ENCODE measurements around the gene OR8B8.

GRCh38 chr11:124483422-124483821 is 37.9 kb upstream of the OR8B8 start:
- TF ChIP-seq CTCF (IDR thresholded peaks at IDR 0.05; ENCODE audit: poor library complexity, severe bottlenecking) (no peak), TAF1 (IDR thresholded peaks at IDR 0.05; ENCODE audit: low read depth) (no peak), MXI1 (conservative IDR thresholded peaks at IDR 0.05; ENCODE audit: poor library complexity, severe bottlenecking) (no peak), EP300 (conservative IDR thresholded peaks at IDR 0.05; ENCODE audit: poor library complexity, severe bottlenecking) (no peak), POLR2AphosphoS5 (IDR thresholded peaks at IDR 0.05) (no peak), EZH2 (IDR thresholded peaks at IDR 0.05; ENCODE audit: borderline replicate concordance, insufficient read depth, low read length, poor library complexity, severe bottlenecking) (no peak), RAD21 (conservative IDR thresholded peaks at IDR 0.05) (no peak), REST (IDR thresholded peaks at IDR 0.05; ENCODE audit: borderline replicate concordance) (no peak)
